ENCODE measurements around the gene IRS1. TPM values are rescaled to one million over a fixed set of nuclear protein-coding genes. Genes with fewer than 3 reads are reported as not detected.

IRS1 gene
- total and polyA plus RNA-seq, 2 of the 4 experiments (the other 2 are of a cell fraction): 21.1 to 37.1 TPM

DNA sequence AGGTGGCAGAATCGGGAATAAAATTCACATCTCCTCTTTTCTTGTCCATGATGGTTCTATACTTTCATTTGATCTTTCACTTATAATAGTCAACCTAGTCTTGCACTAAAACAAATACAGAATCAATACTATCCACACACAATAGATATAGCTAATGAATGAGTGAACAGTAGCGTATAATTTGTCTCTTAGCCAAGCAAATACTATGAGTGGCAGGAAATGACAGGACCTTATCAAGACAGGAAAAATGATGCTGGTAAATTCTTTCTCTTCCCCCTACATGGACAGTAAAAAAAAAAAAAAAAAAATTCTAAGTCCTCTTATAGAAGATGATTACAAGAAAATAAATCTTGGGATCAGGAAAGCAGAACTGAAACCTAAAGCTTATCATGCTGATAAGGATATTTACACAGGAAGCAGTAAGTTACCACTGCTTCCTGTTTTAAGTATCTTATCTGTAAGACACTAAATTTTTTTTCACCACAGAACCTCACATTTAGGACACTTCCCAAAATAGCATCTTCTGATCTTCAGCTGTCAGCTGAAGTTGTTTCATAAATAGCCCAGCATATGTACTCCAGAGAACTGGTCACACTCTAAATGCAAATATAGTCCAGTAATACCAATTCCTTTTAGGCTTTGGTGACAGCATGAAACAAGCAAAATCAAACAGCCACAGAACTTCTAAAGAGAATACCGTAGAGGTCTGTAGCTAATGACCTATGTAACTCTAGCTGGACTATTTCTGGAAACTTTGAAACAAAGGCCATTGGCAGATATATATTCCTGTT is 27.0 kb downstream of the IRS1 start:
- Histone ChIP-seq H3K23ac (ENCODE audit: low read depth, low read length) (no peak overlapping the region), H3K9me3 (ENCODE audit: control insufficient read depth, insufficient read depth, low read length) (no peaks in the 10 kb centered on the region), H3K18ac (ENCODE audit: low read depth, low read length) (peak overlapping the region; percentile 57; the same call in 1 of the 2 replicates), H3K4ac (ENCODE audit: low read depth, low read length) (no peak overlapping the region), H2AFZ (replicated peaks; ENCODE audit: low read length, poor library complexity) (no peak overlapping the region), H3K4me2 (ENCODE audit: low read depth, low read length) (peak overlapping the region; percentile 67), H4K91ac (ENCODE audit: insufficient read depth, low read depth, low read length) (no peak overlapping the region), H2BK120ac (ENCODE audit: low read depth, low read length) (no peak overlapping the region), H3K9ac (ENCODE audit: low read depth, low read length) (no peak overlapping the region), H4K20me1 (ENCODE audit: insufficient read depth, low read length) (peaks cover 87% of the 10 kb centered on the region), H2AK9ac (replicated peaks; ENCODE audit: low read depth, low read length, poor library complexity) (no peak overlapping the region), H3K36me3 (ENCODE audit: control insufficient read depth, insufficient read depth, low read length) (peaks cover 32% of the 10 kb centered on the region), H2BK15ac (ENCODE audit: low read depth, low read length) (no peak overlapping the region), H2BK20ac (ENCODE audit: low read depth, low read length) (no peak overlapping the region), H3K27me3 (ENCODE audit: control insufficient read depth, insufficient read depth, low read length) (no peaks in the 10 kb centered on the region), H4K8ac (ENCODE audit: low read depth in 2 of 2, low read length in 2 of 2) (no peak overlapping the region), H3K4me3 (ENCODE audit: insufficient read depth, low read depth, low read length) (no peak overlapping the region; the same call in 1 of the 2 replicates), H3K56ac (ENCODE audit: extremely low read depth, insufficient read depth, low read length) (no peak overlapping the region), H4K5ac (ENCODE audit: low read depth, low read length) (no peak overlapping the region), H3K14ac (replicated peaks; ENCODE audit: low read depth, low read length) (no peak overlapping the region), H3K9me1 (ENCODE audit: insufficient read depth, low read length) (peaks cover 18% of the 10 kb centered on the region), H3K4me1 (ENCODE audit: control insufficient read depth, insufficient read depth, low read length) (peaks cover 18% of the 10 kb centered on the region), H3K27ac (ENCODE audit: insufficient read depth, low read length) (no peak overlapping the region), H2BK5ac (ENCODE audit: low read depth, low read length, poor library complexity, severe bottlenecking) (peak overlapping the region; percentile 49), H2AK5ac (ENCODE audit: low read depth, low read length) (no peak overlapping the region), H3K79me1 (ENCODE audit: low read depth in 1 of 2, low read length in 2 of 2) (peaks cover 5 to 56% of the 10 kb centered on the region in 2 experiments; a peak in 3 of 4 replicates)
- BruUV-seq (replicated peaks): no TSS peak
- WGBS, 2 experiments (ENCODE audit: extremely low coverage in 2 of 2, insufficient read length in 1 of 2): no CpG with 5 or more reads among the region's 3 CpGs
- ChIA-PET CTCF (interaction anchor here (1.1 to 1.2 kb wide), 2 partner anchors 11 to 332 kb away, joined by 3 read pairs; no protein-coding TSS in a partner anchor), POLR2A (ENCODE audit: unreplicated experiment) (interaction anchor here (0.6 to 0.9 kb wide), 2 partner anchors 11 to 14 kb away, joined by 3 to 8 read pairs; no protein-coding TSS in a partner anchor)
- in situ Hi-C loops (cut with MboI; ENCODE audit: low sequenced_read_pairs): no loop called here
- TF ChIP-seq POLR2A (IDR thresholded peaks at IDR 0.05; ENCODE audit: low read depth, low read length): no peak
- 0 out of 2 replicates have a peak, but pooled peaks have one; percentile 10 for TF ChIP-seq MAFK (IDR thresholded peaks at IDR 0.05; ENCODE audit: low read depth, low read length)
- DNase-seq (peak; percentile 69), ATAC-seq (ENCODE audit: low read depth) (peak; percentile 30)
- intact Hi-C loops (cut with micrococcal nuclease): no loop called here
- dilution Hi-C loops (cut with HindIII; ENCODE audit: low sequenced_read_pairs, unreplicated experiment): no loop called here

Measured in IMR-90 (cell line).